Mesendoderm (in vitro differentiated cells): ENCODE measurements around the gene GOLGA6A.
A peak's percentile ranks its signal among the peaks of the same experiment; 100 is the strongest.

Experiments
- DNase-seq: peaks from one replicate; pipeline ENCODE4 v3.0.0; 2013
- H2AK5ac ChIP-seq: 2 replicates; pipeline ENCODE4 v1.6.1; 2013; ENCODE audit warnings: low read length, inconsistent platforms
- H2BK120ac ChIP-seq: 2 replicates; pipeline ENCODE4 v1.6.1; 2013; ENCODE audit warnings: low read depth, mild to moderate bottlenecking, low read length, moderate library complexity, mixed read lengths
- H2BK15ac ChIP-seq: replicated peaks from 2 replicates; pipeline ENCODE4 v1.6.1; 2013; ENCODE audit warnings: low read depth, mild to moderate bottlenecking, moderate library complexity
- H2BK5ac ChIP-seq: 2 replicates; pipeline ENCODE4 v1.6.1; 2013; ENCODE audit warnings: low read length, inconsistent platforms
- H3K18ac ChIP-seq: 2 replicates; pipeline ENCODE4 v1.6.1; 2013; ENCODE audit warnings: mild to moderate bottlenecking, low read length, mixed read lengths
- H3K23ac ChIP-seq: one replicate; pipeline ENCODE4 v1.6.1; 2013; ENCODE audit warnings: low read length
- H3K27ac ChIP-seq: 2 replicates; pipeline ENCODE4 v1.5.1; 2013; ENCODE audit warnings: low read depth, mild to moderate bottlenecking, inconsistent platforms, low read length, moderate library complexity
- H3K27me3 ChIP-seq: 2 replicates; pipeline ENCODE4 v1.6.1; 2013; ENCODE audit warnings: low read length, control low read depth, mild to moderate bottlenecking, inconsistent platforms; ENCODE audit not compliant: insufficient read depth, poor library complexity
- H3K36me3 ChIP-seq: 2 replicates; pipeline ENCODE4 v1.6.1; 2013; ENCODE audit warnings: low read length, inconsistent platforms; ENCODE audit not compliant: control insufficient read depth, insufficient read depth
- H3K4ac ChIP-seq: one replicate; pipeline ENCODE4 v1.6.1; 2013; ENCODE audit warnings: low read depth, mild to moderate bottlenecking, low read length, moderate library complexity
- H3K4me1 ChIP-seq: 2 replicates; pipeline ENCODE4 v1.6.1; 2013; ENCODE audit warnings: low read depth, low read length, inconsistent platforms; ENCODE audit not compliant: control insufficient read depth
- H3K4me2 ChIP-seq: 2 replicates; pipeline ENCODE4 v1.6.1; 2013; ENCODE audit warnings: low read length
- H3K4me3 ChIP-seq: 2 replicates; pipeline ENCODE4 v1.5.1; 2013; ENCODE audit warnings: mild to moderate bottlenecking, low read length
- H3K56ac ChIP-seq: one replicate; pipeline ENCODE4 v1.6.1; 2013; ENCODE audit warnings: low read length
- H3K79me1 ChIP-seq: 2 replicates; pipeline ENCODE4 v1.6.1; 2013; ENCODE audit warnings: low read length, inconsistent platforms
- H3K79me2 ChIP-seq: 2 replicates; pipeline ENCODE4 v1.6.1; 2013; ENCODE audit warnings: mild to moderate bottlenecking, low read length; ENCODE audit not compliant: control insufficient read depth, insufficient read depth
- H3K9ac ChIP-seq: 2 replicates; pipeline ENCODE4 v1.6.1; 2013; ENCODE audit warnings: low read length, inconsistent platforms
- H4K5ac ChIP-seq: one replicate; pipeline ENCODE4 v1.6.1; 2013; ENCODE audit warnings: low read length
- H4K8ac ChIP-seq: one replicate; pipeline ENCODE4 v1.6.1; 2013; ENCODE audit warnings: low read depth, mild to moderate bottlenecking, control low read depth, low read length, moderate library complexity
- WGBS: extraction: QIAGEN DNeasy Blood & Tissue Kit; methylation state at CpG from one replicate; pipeline ENCODE4 v1.1.7; 2013; ENCODE audit warnings: low lambda C conversion rate, missing lambda C conversion rate; ENCODE audit not compliant: insufficient coverage; ENCODE audit errors: extremely low coverage; 5-methylcytosine and 5-hydroxymethylcytosine counted together

GOLGA6A gene

GRCh38 chr15:74038707-74039655 lies 43.4 kb downstream of the GOLGA6A start:
- H2AK5ac ChIP-seq, result no peak overlapping the region
- no peak overlapping the region for H3K4me3 ChIP-seq
- no peak overlapping the region for H4K5ac ChIP-seq
- no peak overlapping the region for H3K23ac ChIP-seq
- WGBS, result no CpG with 5 or more reads among the region's 9 CpGs
- no peak overlapping the region for H3K4ac ChIP-seq
- no peak overlapping the region for H2BK15ac ChIP-seq
- H3K27me3 ChIP-seq, result no peaks in the 10 kb centered on the region
- peaks cover 4% of the 10 kb centered on the region for H3K4me1 ChIP-seq
- H2BK120ac ChIP-seq, result no peak overlapping the region
- no peak overlapping the region for H4K8ac ChIP-seq
- H3K27ac ChIP-seq, result no peak overlapping the region
- no peak overlapping the region for H2BK5ac ChIP-seq
- H3K18ac ChIP-seq, result no peak overlapping the region
- no peak overlapping the region for H3K9ac ChIP-seq
- H3K79me2 ChIP-seq, result no peaks in the 10 kb centered on the region
- no peaks in the 10 kb centered on the region for H3K36me3 ChIP-seq
- H3K79me1 ChIP-seq, result no peaks in the 10 kb centered on the region
- DNase-seq, result no peak
- H3K4me2 ChIP-seq, result no peak overlapping the region
- H3K56ac ChIP-seq, result no peak overlapping the region

- DNase-seq, result no peak
- Histone ChIP-seq H3K79me2 (no peaks in the 10 kb centered on the region), H3K79me1 (no peaks in the 10 kb centered on the region), H3K36me3 (peaks cover 2% of the 10 kb centered on the region), H3K18ac (no peak overlapping the region), H3K56ac (no peak overlapping the region), H2BK5ac (no peak overlapping the region), H3K4me3 (no peak overlapping the region), H3K23ac (no peak overlapping the region), H3K4me2 (no peak overlapping the region), H3K27ac (no peak overlapping the region), H2BK15ac (no peak overlapping the region), H2AK5ac (no peak overlapping the region), H2BK120ac (no peak overlapping the region), H4K8ac (no peak overlapping the region), H3K27me3 (no peaks in the 10 kb centered on the region), H3K9ac (no peak overlapping the region), H3K4ac (no peak overlapping the region), H4K5ac (no peak overlapping the region), H3K4me1 (peaks cover 4% of the 10 kb centered on the region)
- no CpG with 5 or more reads among the region's 21 CpGs for WGBS
Measured at GRCh38 chr15:74037171-74038117, 44.9 kb downstream of the GOLGA6A start.

- H3K23ac ChIP-seq, result no peak overlapping the region
- no peak overlapping the region for H3K56ac ChIP-seq
- no peaks in the 10 kb centered on the region for H3K79me2 ChIP-seq
- no peak overlapping the region for H2AK5ac ChIP-seq
- no peak overlapping the region for H2BK120ac ChIP-seq
- peak; percentile 89 for DNase-seq
- H3K4ac ChIP-seq, result no peak overlapping the region
- H3K18ac ChIP-seq, result no peak overlapping the region
- H3K4me1 ChIP-seq, result peaks cover 4% of the 10 kb centered on the region
- H3K36me3 ChIP-seq, result peaks cover 2% of the 10 kb centered on the region
- no peak overlapping the region for H3K4me2 ChIP-seq
- no peaks in the 10 kb centered on the region for H3K27me3 ChIP-seq
- no peak overlapping the region for H4K5ac ChIP-seq
- no peak overlapping the region for H4K8ac ChIP-seq
- H3K79me1 ChIP-seq, result no peaks in the 10 kb centered on the region
- H3K27ac ChIP-seq, result no peak overlapping the region
- H2BK5ac ChIP-seq, result no peak overlapping the region
- no peak overlapping the region for H3K9ac ChIP-seq
- H2BK15ac ChIP-seq, result no peak overlapping the region
- H3K4me3 ChIP-seq, result no peak overlapping the region
- WGBS, result no CpG with 5 or more reads among the region's 21 CpGs
Measured at GRCh38 chr15:74036271-74037170, 45.8 kb downstream of the GOLGA6A start.

GRCh38 chr15:74035121-74036017 lies 47.0 kb downstream of the GOLGA6A start:
- Histone ChIP-seq H3K27ac (no peak overlapping the region), H4K5ac (no peak overlapping the region), H2BK5ac (no peak overlapping the region), H3K4me1 (peaks cover 2% of the 10 kb centered on the region), H2BK15ac (no peak overlapping the region), H3K4me2 (no peak overlapping the region), H2BK120ac (no peak overlapping the region), H3K36me3 (peaks cover 2% of the 10 kb centered on the region), H4K8ac (no peak overlapping the region), H3K27me3 (no peaks in the 10 kb centered on the region), H2AK5ac (no peak overlapping the region), H3K4me3 (no peak overlapping the region), H3K79me1 (no peaks in the 10 kb centered on the region), H3K56ac (no peak overlapping the region), H3K18ac (no peak overlapping the region), H3K9ac (no peak overlapping the region), H3K79me2 (no peaks in the 10 kb centered on the region), H3K4ac (no peak overlapping the region), H3K23ac (no peak overlapping the region)
- DNase-seq, result no peak
- no CpG with 5 or more reads among the region's 28 CpGs for WGBS
